GM12801 (cell line): Measurements from ENCODE around the gene TTC7B.

Experiments
- TF ChIP-seq, protein P1 (sequence below): IDR thresholded peaks from one replicate; pipeline ENCODE4 v1.5.1; 2011; ENCODE audit warnings: control low read depth; ENCODE audit not compliant: insufficient read length; ENCODE audit errors: extremely low read depth

TTC7B gene

DNA sequence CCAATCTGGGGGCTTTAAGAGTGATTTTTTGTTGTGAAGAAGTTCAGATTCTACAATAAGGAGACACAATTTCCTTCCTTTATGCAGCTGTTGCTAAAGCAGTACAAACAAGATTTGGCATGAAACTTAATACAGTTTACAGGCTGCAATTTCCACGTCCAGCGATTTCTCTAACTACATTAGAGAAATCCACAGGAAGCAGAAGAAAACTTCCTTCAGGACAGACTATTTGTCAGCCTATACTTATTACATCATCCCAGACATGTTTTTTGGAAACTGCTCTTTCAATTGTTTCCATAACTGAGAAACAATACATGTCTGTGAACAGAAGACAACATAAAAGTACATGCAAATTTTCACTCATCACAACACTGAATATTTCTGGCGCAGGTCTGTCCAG lies 204.3 kb downstream of the TTC7B start:
- TF ChIP-seq, protein P1, sequence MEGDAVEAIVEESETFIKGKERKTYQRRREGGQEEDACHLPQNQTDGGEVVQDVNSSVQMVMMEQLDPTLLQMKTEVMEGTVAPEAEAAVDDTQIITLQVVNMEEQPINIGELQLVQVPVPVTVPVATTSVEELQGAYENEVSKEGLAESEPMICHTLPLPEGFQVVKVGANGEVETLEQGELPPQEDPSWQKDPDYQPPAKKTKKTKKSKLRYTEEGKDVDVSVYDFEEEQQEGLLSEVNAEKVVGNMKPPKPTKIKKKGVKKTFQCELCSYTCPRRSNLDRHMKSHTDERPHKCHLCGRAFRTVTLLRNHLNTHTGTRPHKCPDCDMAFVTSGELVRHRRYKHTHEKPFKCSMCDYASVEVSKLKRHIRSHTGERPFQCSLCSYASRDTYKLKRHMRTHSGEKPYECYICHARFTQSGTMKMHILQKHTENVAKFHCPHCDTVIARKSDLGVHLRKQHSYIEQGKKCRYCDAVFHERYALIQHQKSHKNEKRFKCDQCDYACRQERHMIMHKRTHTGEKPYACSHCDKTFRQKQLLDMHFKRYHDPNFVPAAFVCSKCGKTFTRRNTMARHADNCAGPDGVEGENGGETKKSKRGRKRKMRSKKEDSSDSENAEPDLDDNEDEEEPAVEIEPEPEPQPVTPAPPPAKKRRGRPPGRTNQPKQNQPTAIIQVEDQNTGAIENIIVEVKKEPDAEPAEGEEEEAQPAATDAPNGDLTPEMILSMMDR, result no peak

DNA sequence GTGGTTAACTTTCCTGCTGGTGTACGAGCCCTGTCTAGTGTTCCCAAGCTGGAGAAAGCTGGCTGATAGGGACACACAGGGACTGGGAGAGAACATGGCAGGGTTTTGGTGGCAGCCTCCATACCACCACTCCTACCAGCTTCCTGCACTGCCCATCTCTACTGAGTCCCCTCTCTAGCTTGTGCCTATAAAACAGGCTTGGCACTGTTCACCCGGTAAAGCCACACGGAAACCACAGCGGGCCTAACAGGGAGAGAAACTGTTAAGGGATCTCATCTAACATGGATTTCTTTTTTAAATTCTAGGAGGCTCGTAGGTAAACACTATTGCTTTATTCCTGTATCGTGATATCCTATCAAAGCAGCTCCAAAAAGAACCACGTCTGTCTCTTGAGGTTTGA lies 204.7 kb downstream of the TTC7B start:
- TF ChIP-seq, protein P1, result no peak

DNA sequence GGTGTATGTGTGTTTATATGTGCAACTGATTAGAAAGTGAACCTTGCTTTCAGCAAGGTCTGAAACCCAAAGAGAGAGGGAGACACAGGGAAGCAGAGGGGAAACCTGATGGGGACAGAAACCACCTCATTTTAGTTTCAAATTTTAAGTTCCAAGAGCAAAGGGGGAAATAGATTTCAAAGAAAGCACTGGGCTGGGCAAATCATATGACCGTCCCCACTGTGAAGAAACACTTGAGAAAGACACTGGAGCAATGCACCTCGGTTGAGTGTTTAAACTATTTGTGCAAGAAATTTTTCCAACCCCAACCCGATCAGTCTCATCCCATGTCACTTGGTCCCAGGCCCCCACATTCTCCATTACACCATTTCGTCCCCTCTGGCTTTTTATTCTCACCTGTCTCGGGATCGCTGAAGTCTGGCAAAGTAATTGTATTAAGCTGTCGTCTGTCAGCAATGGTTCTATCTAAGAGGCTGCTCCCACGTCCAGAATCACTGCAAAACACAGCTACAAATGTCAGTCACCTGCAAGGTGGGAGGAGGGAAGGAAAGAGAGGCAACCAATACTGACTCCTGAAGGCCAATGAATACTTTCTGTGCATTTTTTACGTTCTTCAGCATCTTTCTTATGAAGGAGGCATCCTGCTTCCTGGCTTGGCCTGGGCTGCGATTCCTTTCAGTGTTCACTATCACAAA lies 205.7 kb downstream of the TTC7B start:
- TF ChIP-seq, protein P1, result no peak

DNA sequence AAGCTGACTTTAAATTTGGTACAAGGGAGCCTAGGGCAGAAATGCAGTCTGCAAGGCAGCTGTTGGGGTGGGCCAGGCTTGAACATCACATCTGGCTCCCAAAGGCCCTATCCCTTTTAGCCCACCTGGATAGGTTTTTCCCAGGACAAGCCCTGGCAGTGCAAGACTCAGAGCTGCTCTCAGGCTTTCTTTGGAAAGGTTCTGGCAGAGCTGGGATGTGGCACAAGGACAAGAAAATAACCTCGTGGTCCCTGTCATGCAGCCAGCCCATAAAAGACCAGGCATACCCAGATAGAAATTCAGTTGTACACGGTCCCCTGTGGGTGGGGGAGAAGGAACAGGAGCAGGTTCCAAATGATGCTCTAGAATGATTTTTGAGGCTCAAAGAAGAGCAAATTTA lies 206.9 kb downstream of the TTC7B start:
- TF ChIP-seq, protein P1, result no peak

DNA sequence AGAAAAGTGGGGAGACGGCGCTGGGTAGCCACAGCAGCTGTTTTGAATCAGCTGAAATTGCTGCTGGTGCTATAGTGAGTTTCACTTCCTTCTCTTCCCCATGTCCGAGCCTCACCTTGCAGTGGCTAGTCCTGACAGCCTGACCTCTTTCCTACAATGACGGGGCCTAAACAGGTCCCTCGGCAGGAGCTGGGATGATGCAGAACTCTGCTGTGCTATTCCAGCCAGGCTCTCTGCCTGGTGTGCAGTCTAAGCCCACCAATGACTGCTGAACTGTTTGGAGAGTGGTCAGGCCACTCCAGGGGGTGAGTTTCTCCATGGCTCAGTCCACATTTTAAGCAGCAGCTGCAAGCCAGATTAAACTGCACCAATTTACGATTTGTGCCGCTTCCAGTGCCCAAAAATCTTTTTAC lies 207.3 kb downstream of the TTC7B start:
- TF ChIP-seq, protein P1, result no peak

DNA sequence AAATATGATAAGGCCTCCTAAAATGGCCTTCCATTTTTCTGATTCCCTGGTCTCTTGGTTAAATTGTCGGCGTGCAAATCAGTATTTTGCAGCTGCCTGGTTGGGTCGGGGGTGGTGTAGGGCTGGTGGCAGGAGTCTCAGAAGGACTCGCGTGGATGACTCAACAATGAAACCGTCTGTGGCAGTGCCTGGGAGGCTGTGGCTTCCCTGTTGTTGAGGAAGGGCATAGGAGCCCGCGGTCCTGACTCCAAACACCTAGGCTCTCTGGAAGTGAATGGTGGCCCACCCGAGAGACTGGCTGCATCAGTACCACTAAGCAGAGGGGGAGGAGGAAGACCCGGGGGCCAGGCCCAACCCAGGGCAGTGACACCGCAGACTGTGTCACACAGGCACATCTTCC lies 207.9 kb downstream of the TTC7B start:
- TF ChIP-seq, protein P1, result no peak

DNA sequence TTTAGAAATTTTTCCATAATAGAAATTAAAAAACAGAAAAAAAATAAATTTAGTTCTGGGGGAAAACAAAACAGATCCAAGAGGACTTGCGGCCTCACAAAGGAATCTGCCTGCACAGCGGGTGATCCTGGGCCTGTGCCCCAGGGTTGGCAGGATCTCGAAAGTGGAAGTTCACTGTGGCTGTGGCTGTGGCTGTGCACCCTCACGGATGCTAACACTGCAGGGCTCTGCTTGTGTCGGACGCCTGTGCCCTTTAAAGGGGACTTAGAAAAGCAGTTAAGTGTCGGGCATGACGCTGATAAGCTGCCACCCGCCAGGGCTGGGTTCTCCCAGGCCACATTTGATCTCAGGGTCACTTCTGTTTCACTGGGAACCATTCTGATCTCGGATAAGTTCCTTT lies 209.1 kb downstream of the TTC7B start:
- TF ChIP-seq, protein P1, result no peak

DNA sequence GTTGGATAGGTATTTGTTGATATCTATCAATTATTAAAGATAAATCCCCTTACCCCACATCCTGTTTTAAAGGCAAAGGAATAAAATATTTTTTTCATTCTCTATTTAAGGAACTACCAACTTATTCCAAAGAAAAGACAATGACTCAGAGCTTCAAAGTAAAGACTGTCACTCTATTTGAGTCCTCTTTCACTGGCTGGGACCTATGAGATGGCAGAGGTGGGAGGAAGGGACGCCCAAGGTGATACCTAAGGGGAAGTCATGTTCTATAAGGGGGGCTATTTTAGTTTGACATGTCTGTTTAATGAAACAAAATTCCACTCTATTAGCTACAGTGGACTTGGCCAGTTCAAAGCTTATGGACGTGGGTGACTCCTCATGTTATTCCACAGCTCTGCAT lies 209.8 kb downstream of the TTC7B start:
- TF ChIP-seq, protein P1, result no peak
